K562 (cell line): ENCODE data around the gene GPSM3. TPM values are rescaled to one million over a fixed set of nuclear protein-coding genes. Genes with fewer than 3 reads are reported as not detected.
A peak's percentile ranks its signal among the peaks of the same experiment; 100 is the strongest.

Source experiments
- BCOR ChIP-seq: fragments of 450-650 bp; IDR thresholded peaks from 2 replicates; pipeline ENCODE4 v1.6.1; 2016
- BDP1 ChIP-seq: IDR thresholded peaks from 3 replicates; pipeline ENCODE4 v1.6.1; 2011; ENCODE audit not compliant: insufficient read length, insufficient read depth
- C11orf30 ChIP-seq: fragments of 450-650 bp; IDR thresholded peaks from 2 replicates; pipeline ENCODE4 v1.6.1; 2016; ENCODE audit warnings: low read depth, mild to moderate bottlenecking
- DNMT1 ChIP-seq: fragments of 450-650 bp; IDR thresholded peaks from 2 replicates; pipeline ENCODE4 v1.6.1; 2016; ENCODE audit warnings: antibody characterized with exemption, mild to moderate bottlenecking
- FOS ChIP-seq: IDR thresholded peaks from 3 replicates; pipeline ENCODE4 v1.6.1; 2011; ENCODE audit not compliant: insufficient read length; ENCODE audit errors: extremely low read depth
- FOXA3 ChIP-seq, 2 experiments: fragments of 450-650 bp in 1 of 2; sonication (generic) in 1 of 2; formaldehyde crosslinking; IDR thresholded peaks in 1 of 2; conservative IDR thresholded peaks in 1 of 2; 2 replicates each; pipeline versions ENCODE4 v1.4.0 to v1.8.0; 2020 to 2022; ENCODE audit warnings: mild to moderate bottlenecking in 2 of 2, missing genetic modification reagents in 1 of 2
- HNRNPLL ChIP-seq: fragments of 200-400 bp; formaldehyde crosslinking; IDR thresholded peaks from 2 replicates; pipeline ENCODE4 v1.6.1; 2017; ENCODE audit warnings: low read length, low read depth, mild to moderate bottlenecking; ENCODE audit not compliant: poor library complexity, severe bottlenecking
- HNRNPUL1 ChIP-seq: fragments of 200-400 bp; formaldehyde crosslinking; IDR thresholded peaks from 2 replicates; pipeline ENCODE4 v1.6.1; 2017; ENCODE audit warnings: low read length
- ILF3 ChIP-seq: fragments of 450-650 bp; IDR thresholded peaks from 2 replicates; pipeline ENCODE4 v1.6.1; 2018; ENCODE audit warnings: antibody characterized with exemption, mild to moderate bottlenecking, moderate library complexity, borderline replicate concordance
- KAT8 ChIP-seq: fragments of 450-650 bp; IDR thresholded peaks from 2 replicates; pipeline ENCODE4 v1.6.1; 2016; ENCODE audit warnings: low read depth, mild to moderate bottlenecking
- KDM2B ChIP-seq: fragments of 250-450 bp; sonication (Bioruptor Pico); IDR thresholded peaks from 2 replicates; pipeline ENCODE4 v1.8.0; 2021; ENCODE audit warnings: mild to moderate bottlenecking, moderate library complexity
- MED1 ChIP-seq: sonication (generic); formaldehyde crosslinking; IDR thresholded peaks from 2 replicates; pipeline ENCODE4 v1.8.1; 2023; ENCODE audit warnings: missing genetic modification reagents, borderline replicate concordance
- MTA3 ChIP-seq: fragments of 450-650 bp; formaldehyde crosslinking; IDR thresholded peaks from 2 replicates; pipeline ENCODE4 v1.6.1; 2017; ENCODE audit warnings: mild to moderate bottlenecking, borderline replicate concordance
- NBN ChIP-seq: fragments of 450-650 bp; IDR thresholded peaks from 2 replicates; pipeline ENCODE4 v1.6.1; 2016; ENCODE audit warnings: low read depth, mild to moderate bottlenecking
- NR1H2 ChIP-seq: sonication (generic); formaldehyde crosslinking; IDR thresholded peaks from 2 replicates; pipeline ENCODE4 v1.4.0; 2020; ENCODE audit warnings: mild to moderate bottlenecking, missing genetic modification reagents
- POLR2AphosphoS5 ChIP-seq: IDR thresholded peaks from 2 replicates; pipeline ENCODE4 v1.6.1; 2011; ENCODE audit warnings: mild to moderate bottlenecking, low read depth, low read length, moderate library complexity; ENCODE audit not compliant: control insufficient read depth, insufficient read depth
- SRF ChIP-seq, 2 experiments: fragments of 250-450, 450-650 bp in 1 of 2; sonication (Bioruptor Pico) in 1 of 2; sonication (generic) in 1 of 2; formaldehyde crosslinking; IDR thresholded peaks; 2 replicates each; pipeline versions ENCODE4 v1.5.0 to v1.5.1; 2020 to 2022; ENCODE audit warnings: mild to moderate bottlenecking in 1 of 2, missing genetic modification reagents in 1 of 2
- TAF7 ChIP-seq: fragments of 450-650 bp; IDR thresholded peaks from 2 replicates; pipeline ENCODE4 v1.6.1; 2016; ENCODE audit warnings: missing genetic modification characterization, missing compliant biosample characterization
- U2AF1 ChIP-seq: fragments of 200-400 bp; formaldehyde crosslinking; optimal IDR thresholded peaks from 2 replicates; pipeline ENCODE3; 2017; ENCODE audit warnings: mild to moderate bottlenecking, low read depth, low read length, moderate library complexity
- ZNF239 ChIP-seq: fragments of 250-450 bp; sonication (Bioruptor Pico); IDR thresholded peaks from 2 replicates; pipeline ENCODE4 v1.4.0; 2020; ENCODE audit warnings: mild to moderate bottlenecking
- ZNF263 ChIP-seq: sonication (generic); formaldehyde crosslinking; IDR thresholded peaks from 2 replicates; pipeline ENCODE4 v1.8.0; 2022; ENCODE audit warnings: mild to moderate bottlenecking, missing genetic modification reagents, borderline replicate concordance
- ZNF551 ChIP-seq: fragments of 250-450 bp; sonication (Bioruptor Pico); IDR thresholded peaks from 2 replicates; pipeline ENCODE4 v1.5.0; 2021; ENCODE audit warnings: mild to moderate bottlenecking, moderate library complexity
- ZNF668 ChIP-seq: fragments of 250-450 bp; sonication (Bioruptor Pico); IDR thresholded peaks from 2 replicates; pipeline ENCODE4 v1.8.0; 2022; ENCODE audit warnings: mild to moderate bottlenecking, inconsistent platforms
- polyA plus RNA-seq, 8 experiments: library from polyadenylated mRNA; depleted of rRNA in 4 of 8; stranded (reverse) in 5 of 8; unstranded in 3 of 8; fragments of >200 nt; fragmentation: Nextera tagmentation in 2 of 8; fragmentation: Illumina TruSeq in 1 of 8; extraction: Ambion mirVana in 2 of 8; extraction: Trizol in 1 of 8; gene quantifications; 2 replicates each; pipeline versions ENCODE4 v1.2.1 to v1.2.3, GENCODE V29; 2011 to 2014; ENCODE audit warnings: inconsistent platforms in 1 of 8, missing spikeins in 1 of 8
- total RNA-seq, 7 experiments: library from RNA; depleted of rRNA in 6 of 7; stranded (reverse); fragments of >200 nt in 6 of 7; fragmentation: Illumina TruSeq in 2 of 7; extraction: Trizol in 2 of 7; gene quantifications; 2 replicates each; pipeline versions ENCODE4 v1.2.1 to v1.2.3, GENCODE V29; 2011 to 2021; ENCODE audit warnings: low replicate concordance in 1 of 7
- TF ChIP-seq, protein P1 (sequence below): fragments of 450-650 bp; formaldehyde crosslinking; IDR thresholded peaks from 2 replicates; pipeline ENCODE4 v1.4.0; 2020; ENCODE audit warnings: mild to moderate bottlenecking, moderate library complexity
- TF ChIP-seq, protein P2 (sequence below), 2 experiments: IDR thresholded peaks in 1 of 2; conservative IDR thresholded peaks in 1 of 2; 2 replicates each; pipeline ENCODE4 v1.6.1; 2016; ENCODE audit warnings: low read depth in 2 of 2, mild to moderate bottlenecking in 1 of 2, missing compliant biosample characterization in 1 of 2, missing genetic modification characterization in 1 of 2, moderate library complexity in 1 of 2

GPSM3 gene
- total and polyA plus RNA-seq, 9 of the 15 experiments (the other 6 are each of a cell fraction or from before 2014, with no cell fraction given): 5.3 to 42.6 (median 24.4) TPM

DNA sequence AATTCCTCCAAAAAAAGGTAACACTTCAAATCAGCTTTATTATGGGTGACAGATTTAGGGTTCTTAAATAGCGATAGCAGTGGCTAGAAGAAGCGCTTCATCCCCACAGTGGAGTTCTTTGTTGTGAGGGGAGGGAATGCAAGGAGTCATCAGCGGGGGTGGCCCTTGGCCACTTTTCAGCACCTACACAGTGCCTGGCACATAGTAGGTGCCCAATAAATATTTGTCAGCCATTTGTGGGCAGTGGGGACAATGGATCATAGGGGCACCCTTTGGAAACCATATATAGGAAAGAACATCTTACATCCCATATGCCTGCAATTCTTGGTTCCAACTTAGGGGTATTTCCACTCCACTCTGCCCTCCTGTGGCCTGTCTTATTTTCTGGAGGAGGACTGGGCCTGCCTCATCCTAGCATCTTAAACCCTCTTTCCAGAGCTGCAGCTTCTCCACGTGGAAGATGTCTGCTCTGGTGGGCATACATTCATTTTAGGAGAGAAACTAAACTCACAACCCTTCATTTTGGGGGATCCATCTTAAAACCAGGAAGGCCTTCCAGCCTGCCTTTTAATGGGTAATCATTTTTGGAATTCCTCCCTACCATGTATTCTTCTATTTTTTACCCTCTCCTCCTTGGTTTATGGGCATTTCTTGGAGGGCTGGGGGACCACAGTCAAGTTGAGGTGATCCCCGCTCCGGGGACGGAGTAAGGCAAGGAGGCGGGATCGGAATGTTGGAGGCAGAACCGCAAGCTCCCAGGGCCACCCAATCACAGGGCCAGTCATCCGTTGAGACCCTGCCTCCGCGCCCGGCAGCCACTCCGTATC lies 2.6 kb upstream of the GPSM3 start (continued):
- TF ChIP-seq SRF (CRISPR knock-in tag; IDR thresholded peaks at IDR 0.05): peak in 1 of 2 experiments; percentile 64; a peak in 1 of 4 replicates
- TF ChIP-seq MTA3: no peak
- TF ChIP-seq ZNF551: no peak
- no peak for TF ChIP-seq HNRNPLL
- no peak for TF ChIP-seq KDM2B (CRISPR knock-in tag)
- 0 out of 2 replicates have a peak, but pooled peaks have one; percentile 66 for TF ChIP-seq NR1H2 (CRISPR knock-in tag)
- no peak for TF ChIP-seq KAT8
- peak; percentile 34; the same call in 1 of the 2 replicates for TF ChIP-seq POLR2AphosphoS5
- no peak for TF ChIP-seq FOXA3 (CRISPR knock-in tag; conservative IDR thresholded peaks at IDR 0.05 in 1 of 2, IDR thresholded peaks at IDR 0.05 in 1 of 2)
- TF ChIP-seq NBN: peak; percentile 56; the same call in 1 of the 2 replicates
- peak; percentile 48; the same call in 1 of the 2 replicates for TF ChIP-seq TAF7
- TF ChIP-seq, protein P1, sequence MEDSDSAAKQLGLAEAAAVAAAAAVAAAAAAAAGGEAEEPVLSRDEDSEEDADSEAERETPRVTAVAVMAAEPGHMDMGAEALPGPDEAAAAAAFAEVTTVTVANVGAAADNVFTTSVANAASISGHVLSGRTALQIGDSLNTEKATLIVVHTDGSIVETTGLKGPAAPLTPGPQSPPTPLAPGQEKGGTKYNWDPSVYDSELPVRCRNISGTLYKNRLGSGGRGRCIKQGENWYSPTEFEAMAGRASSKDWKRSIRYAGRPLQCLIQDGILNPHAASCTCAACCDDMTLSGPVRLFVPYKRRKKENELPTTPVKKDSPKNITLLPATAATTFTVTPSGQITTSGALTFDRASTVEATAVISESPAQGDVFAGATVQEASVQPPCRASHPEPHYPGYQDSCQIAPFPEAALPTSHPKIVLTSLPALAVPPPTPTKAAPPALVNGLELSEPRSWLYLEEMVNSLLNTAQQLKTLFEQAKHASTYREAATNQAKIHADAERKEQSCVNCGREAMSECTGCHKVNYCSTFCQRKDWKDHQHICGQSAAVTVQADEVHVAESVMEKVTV: peak; percentile 72
- TF ChIP-seq HNRNPUL1: peak; percentile 84; the same call in 1 of the 2 replicates
- peak; percentile 57 for TF ChIP-seq FOS
- TF ChIP-seq, protein P2, sequence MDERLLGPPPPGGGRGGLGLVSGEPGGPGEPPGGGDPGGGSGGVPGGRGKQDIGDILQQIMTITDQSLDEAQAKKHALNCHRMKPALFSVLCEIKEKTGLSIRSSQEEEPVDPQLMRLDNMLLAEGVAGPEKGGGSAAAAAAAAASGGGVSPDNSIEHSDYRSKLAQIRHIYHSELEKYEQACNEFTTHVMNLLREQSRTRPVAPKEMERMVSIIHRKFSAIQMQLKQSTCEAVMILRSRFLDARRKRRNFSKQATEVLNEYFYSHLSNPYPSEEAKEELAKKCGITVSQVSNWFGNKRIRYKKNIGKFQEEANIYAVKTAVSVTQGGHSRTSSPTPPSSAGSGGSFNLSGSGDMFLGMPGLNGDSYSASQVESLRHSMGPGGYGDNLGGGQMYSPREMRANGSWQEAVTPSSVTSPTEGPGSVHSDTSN (CRISPR knock-in tag; IDR thresholded peaks at IDR 0.05; ENCODE audit: low read depth): no peak
- TF ChIP-seq, protein P2 (tag; conservative IDR thresholded peaks at IDR 0.05; ENCODE audit: low read depth): no peak
- TF ChIP-seq U2AF1: no peak
- no peak for TF ChIP-seq ILF3
- TF ChIP-seq C11orf30: no peak
- no peak for TF ChIP-seq ZNF239
- peak; percentile 67; the same call in 1 of the 2 replicates for TF ChIP-seq ZNF263
- no peak for TF ChIP-seq BDP1
- 0 out of 2 replicates have a peak, but pooled peaks have one; percentile 36 for TF ChIP-seq BCOR
- peak; percentile 77; the same call in 1 of the 2 replicates for TF ChIP-seq ZNF668 (CRISPR knock-in tag)
- no peak for TF ChIP-seq MED1 (CRISPR knock-in tag)
- TF ChIP-seq DNMT1: peak; percentile 96
